Stimulated activated effector memory CD8-positive, alpha-beta T cell treated with anti-CD3 and anti-CD28 coated beads, Interleukin-12 subunit alpha, Interleukin-12 subunit beta, amount 100 ng/mL, for 72 hours (primary cell): ENCODE measurements around the gene ADCY5.
A peak's percentile ranks its signal among the peaks of the same experiment; 100 is the strongest.

ENCODE experiments used
- ATAC-seq: fragments of 150-1000 bp; cut with Tn5 transposase; 2 replicates; pipeline ENCODE4 v1.10.0; 2021
- DNase-seq, 2 donors: peaks; one replicate each; pipeline ENCODE4 v3.0.0; 2021 to 2022; ENCODE audit warnings: low spot score in 2 of 2
- H3K27ac Mint-ChIP-seq: one replicate; pipeline ENCODE4 v1.8.0; 2022; ENCODE audit warnings: mild to moderate bottlenecking, mixed read lengths
- H3K36me3 Mint-ChIP-seq: one replicate; pipeline ENCODE4 v1.8.0; 2022; ENCODE audit warnings: mild to moderate bottlenecking, mixed read lengths
- H3K4me1 Mint-ChIP-seq: one replicate; pipeline ENCODE4 v1.8.0; 2022; ENCODE audit warnings: mixed read lengths
- H3K4me3 Mint-ChIP-seq: one replicate; pipeline ENCODE4 v1.8.0; 2022; ENCODE audit warnings: mild to moderate bottlenecking, mixed read lengths
- H3K9me3 Mint-ChIP-seq: one replicate; pipeline ENCODE4 v1.8.0; 2022; ENCODE audit warnings: mixed read lengths

Gene ADCY5

DNA sequence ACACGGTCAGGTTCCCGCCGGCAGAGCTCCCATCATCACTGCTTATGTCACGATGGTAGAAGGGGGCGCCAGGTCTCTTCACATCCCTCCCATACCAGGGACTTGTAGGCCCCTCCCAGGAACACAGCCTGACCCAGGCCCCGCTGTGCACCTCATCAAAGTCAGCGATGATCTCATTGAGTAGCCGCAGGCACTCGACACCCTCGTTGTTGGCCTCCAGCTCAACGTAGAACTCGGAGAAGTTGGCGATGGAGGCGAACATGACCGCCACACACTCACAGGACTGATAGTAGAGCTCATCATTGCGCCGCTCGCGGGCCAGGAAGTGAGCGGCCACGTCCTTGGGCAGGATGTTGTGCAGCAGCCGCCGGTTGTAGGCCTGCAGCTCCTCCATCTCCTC is 157.9 kb downstream of the ADCY5 start:
- ATAC-seq (no peak), DNase-seq (no peak)
- H3K4me1 Mint-ChIP-seq = peaks cover 9% of the 10 kb centered on the region
- H3K27ac Mint-ChIP-seq = no peak overlapping the region
- peaks cover 3% of the 10 kb centered on the region for H3K9me3 Mint-ChIP-seq
- no peak overlapping the region for H3K4me3 Mint-ChIP-seq
- H3K36me3 Mint-ChIP-seq = no peaks in the 10 kb centered on the region

- ATAC-seq (no peak), DNase-seq (no peak)
- H3K4me1 Mint-ChIP-seq = peaks cover 9% of the 10 kb centered on the region
- H3K4me3 Mint-ChIP-seq = no peak overlapping the region
- H3K36me3 Mint-ChIP-seq = no peaks in the 10 kb centered on the region
- H3K9me3 Mint-ChIP-seq = peaks cover 3% of the 10 kb centered on the region
- peak overlapping the region; percentile 34 for H3K27ac Mint-ChIP-seq
These were observed 158.6 kb downstream of the ADCY5 start for GRCh38 chr3:123290107-123290930.

- DNase-seq (no peak), ATAC-seq (no peak)
- Mint-ChIP-seq H3K4me1 (peaks cover 9% of the 10 kb centered on the region), H3K4me3 (no peak overlapping the region), H3K9me3 (peaks cover 3% of the 10 kb centered on the region), H3K36me3 (no peaks in the 10 kb centered on the region), H3K27ac (peak overlapping the region; percentile 34)
These were observed 159.3 kb downstream of the ADCY5 start for GRCh38 chr3:123289391-123290106.

DNA sequence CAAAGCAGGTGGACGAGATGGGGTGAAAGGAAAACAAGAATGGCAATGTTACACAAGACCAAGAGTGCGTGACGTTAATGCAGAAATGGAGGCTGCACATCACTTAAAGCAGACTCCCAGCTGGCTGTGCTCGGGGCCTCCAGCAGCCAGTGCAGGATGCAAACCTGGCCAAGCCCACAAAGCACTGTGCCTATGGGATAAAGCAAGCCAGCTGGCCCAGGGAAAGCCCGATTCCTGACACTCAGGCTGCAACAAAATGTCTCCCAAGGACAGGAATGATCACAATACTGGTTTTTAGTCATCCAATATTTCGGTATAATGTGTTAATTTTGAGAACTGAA is 161.0 kb downstream of the ADCY5 start:
- no peak for ATAC-seq
- Mint-ChIP-seq H3K27ac (no peak overlapping the region), H3K4me3 (no peak overlapping the region), H3K36me3 (no peaks in the 10 kb centered on the region), H3K9me3 (peaks cover 3% of the 10 kb centered on the region), H3K4me1 (peaks cover 9% of the 10 kb centered on the region)
- DNase-seq = no peak

DNA sequence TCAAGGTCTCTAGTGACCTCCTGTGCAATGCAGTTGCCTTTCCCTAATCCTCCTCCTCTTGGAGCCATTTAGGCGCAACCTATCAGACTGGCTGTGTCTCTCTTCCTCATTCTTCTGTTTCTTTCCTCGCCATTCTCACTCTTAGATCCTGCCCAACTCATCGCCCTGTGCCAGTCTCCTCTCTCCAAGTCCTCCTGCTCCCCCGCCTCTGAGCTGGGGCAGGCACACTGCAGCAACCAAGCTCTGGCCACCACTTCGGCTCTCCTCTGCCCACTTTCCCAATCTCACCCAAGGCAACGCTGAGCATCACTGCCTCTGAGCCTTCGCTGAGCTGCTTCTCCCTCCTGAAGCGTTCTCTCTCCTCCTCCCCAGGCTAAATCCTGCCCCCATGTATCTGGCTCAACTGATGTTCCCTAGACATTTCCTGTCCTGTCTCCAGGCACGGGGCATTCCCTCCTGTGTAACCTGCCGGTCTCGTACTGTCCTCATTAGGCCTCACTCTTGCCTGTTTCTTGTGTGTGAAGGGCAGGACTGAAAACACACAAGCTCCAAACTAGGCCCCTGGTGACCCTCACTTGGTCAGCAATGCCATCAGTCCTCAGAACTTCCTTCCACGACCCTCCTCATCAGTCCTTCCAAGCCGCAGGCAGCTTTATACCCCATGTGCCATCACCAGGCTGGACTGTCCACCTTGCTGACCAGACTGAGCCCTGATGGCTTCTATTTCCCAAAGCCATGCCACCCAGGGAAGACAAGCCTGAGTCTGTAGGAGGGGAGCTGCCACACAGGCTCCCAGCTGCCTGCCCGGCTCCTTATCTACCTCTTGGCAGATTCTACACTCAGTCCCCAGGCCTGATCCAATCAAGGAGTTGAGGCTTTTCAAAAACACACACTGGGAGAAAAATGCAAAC is 161.6 kb downstream of the ADCY5 start:
- no peaks in the 10 kb centered on the region for H3K36me3 Mint-ChIP-seq
- DNase-seq (no peak), ATAC-seq (no peak)
- H3K4me3 Mint-ChIP-seq = no peak overlapping the region
- H3K9me3 Mint-ChIP-seq = peaks cover 3% of the 10 kb centered on the region
- H3K27ac Mint-ChIP-seq = no peak overlapping the region
- peaks cover 9% of the 10 kb centered on the region for H3K4me1 Mint-ChIP-seq

- Mint-ChIP-seq H3K27ac (no peak overlapping the region), H3K4me3 (no peak overlapping the region), H3K36me3 (no peaks in the 10 kb centered on the region), H3K9me3 (peaks cover 3% of the 10 kb centered on the region), H3K4me1 (peaks cover 9% of the 10 kb centered on the region)
- ATAC-seq (peak; percentile 47), DNase-seq (peak; percentile 18 to 67)
These were observed 162.4 kb downstream of the ADCY5 start for GRCh38 chr3:123286308-123287023.

DNA sequence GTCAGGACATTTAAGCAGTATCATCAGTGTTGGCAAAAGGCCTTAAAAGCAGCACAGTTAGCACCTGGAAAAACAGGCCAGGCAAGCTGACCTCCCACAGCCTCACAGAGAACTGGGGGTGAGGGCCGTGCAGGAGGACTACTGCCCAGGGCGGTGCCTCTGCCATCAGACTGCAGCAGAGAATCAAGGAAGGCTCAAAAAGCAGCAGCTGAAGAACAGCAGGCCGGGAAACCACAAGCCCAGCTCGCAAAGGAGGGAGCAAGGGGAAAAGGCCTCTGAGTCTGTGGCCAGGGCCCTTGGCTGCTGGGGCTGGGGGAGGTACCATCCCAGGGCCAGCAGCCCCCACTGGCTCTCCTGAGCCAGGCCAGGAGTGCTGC is 163.0 kb downstream of the ADCY5 start:
- peaks cover 9% of the 10 kb centered on the region for H3K4me1 Mint-ChIP-seq
- H3K4me3 Mint-ChIP-seq = no peak overlapping the region
- ATAC-seq = peak; percentile 4
- DNase-seq = no peak
- H3K36me3 Mint-ChIP-seq = no peaks in the 10 kb centered on the region
- no peak overlapping the region for H3K27ac Mint-ChIP-seq
- peaks cover 3% of the 10 kb centered on the region for H3K9me3 Mint-ChIP-seq

- no peak for ATAC-seq
- peaks cover 9% of the 10 kb centered on the region for H3K4me1 Mint-ChIP-seq
- no peak overlapping the region for H3K4me3 Mint-ChIP-seq
- H3K9me3 Mint-ChIP-seq = peaks cover 3% of the 10 kb centered on the region
- DNase-seq = no peak
- H3K36me3 Mint-ChIP-seq = no peaks in the 10 kb centered on the region
- H3K27ac Mint-ChIP-seq = no peak overlapping the region
These were observed 163.4 kb downstream of the ADCY5 start for GRCh38 chr3:123285479-123285878.

DNA sequence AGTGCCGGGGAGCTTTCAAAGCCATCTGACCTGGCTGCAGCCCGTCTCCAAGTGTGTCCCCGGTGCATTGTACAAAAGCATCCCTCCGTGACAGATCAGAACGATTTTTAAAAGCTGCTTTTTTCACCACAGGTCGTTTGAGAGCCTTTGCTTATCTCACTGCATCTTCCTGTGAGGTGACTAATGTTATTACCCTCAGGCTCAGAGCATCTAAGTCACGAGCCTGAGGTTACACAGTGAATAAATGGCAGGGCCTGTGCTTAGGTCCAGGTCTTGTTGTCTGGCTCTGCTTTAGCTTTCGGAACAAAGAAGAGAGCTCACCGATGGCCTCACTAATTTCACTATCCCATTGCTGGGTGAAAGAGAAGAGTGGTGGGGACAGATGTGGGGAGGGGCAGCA is 163.8 kb downstream of the ADCY5 start:
- DNase-seq = no peak
- Mint-ChIP-seq H3K27ac (no peak overlapping the region), H3K4me1 (peaks cover 9% of the 10 kb centered on the region), H3K36me3 (no peaks in the 10 kb centered on the region), H3K9me3 (peaks cover 3% of the 10 kb centered on the region), H3K4me3 (no peak overlapping the region)
- no peak for ATAC-seq

GRCh38 chr3:123284399-123285010 is 164.4 kb downstream of the ADCY5 start:
- H3K4me3 Mint-ChIP-seq = no peak overlapping the region
- ATAC-seq = no peak
- peaks cover 9% of the 10 kb centered on the region for H3K4me1 Mint-ChIP-seq
- DNase-seq = no peak
- no peaks in the 10 kb centered on the region for H3K36me3 Mint-ChIP-seq
- no peak overlapping the region for H3K27ac Mint-ChIP-seq
- peaks cover 3% of the 10 kb centered on the region for H3K9me3 Mint-ChIP-seq

DNA sequence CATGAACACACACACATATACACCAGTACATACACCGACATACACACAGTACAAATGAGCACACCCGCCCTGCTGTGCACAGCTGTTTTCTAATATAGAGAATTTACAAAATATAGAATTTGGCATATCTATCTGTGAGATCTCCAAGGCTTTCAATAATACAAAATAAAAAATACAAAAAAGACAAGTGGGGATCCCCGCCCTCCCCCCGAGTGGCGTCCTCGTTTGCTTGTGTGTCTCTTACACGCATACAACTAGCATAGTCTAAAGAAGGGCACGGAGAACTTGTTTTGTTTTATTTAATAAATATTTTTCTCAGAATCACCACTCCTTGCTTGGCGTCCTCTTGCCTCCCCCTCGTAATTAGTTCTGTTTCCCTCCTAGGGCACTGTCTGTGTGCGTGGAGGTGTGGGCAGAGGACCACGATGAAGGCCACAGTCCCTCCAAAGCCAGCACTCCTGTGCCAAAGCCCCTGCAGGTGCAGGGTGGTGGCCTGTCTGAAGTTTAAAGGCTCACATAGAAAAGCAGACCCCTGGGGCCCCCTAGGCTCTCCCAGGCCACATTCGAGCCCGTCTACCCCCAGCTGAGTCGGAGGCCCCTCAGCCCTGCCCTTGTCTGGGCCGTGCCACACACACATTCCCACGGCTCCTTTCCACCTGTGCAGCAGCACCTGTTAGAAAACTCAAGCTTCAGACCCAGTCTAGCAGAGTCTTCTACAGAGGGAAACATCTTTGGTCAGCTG is 165.1 kb downstream of the ADCY5 start:
- no peak overlapping the region for H3K4me3 Mint-ChIP-seq
- peaks cover 3% of the 10 kb centered on the region for H3K9me3 Mint-ChIP-seq
- H3K4me1 Mint-ChIP-seq = peaks cover 9% of the 10 kb centered on the region

DNA sequence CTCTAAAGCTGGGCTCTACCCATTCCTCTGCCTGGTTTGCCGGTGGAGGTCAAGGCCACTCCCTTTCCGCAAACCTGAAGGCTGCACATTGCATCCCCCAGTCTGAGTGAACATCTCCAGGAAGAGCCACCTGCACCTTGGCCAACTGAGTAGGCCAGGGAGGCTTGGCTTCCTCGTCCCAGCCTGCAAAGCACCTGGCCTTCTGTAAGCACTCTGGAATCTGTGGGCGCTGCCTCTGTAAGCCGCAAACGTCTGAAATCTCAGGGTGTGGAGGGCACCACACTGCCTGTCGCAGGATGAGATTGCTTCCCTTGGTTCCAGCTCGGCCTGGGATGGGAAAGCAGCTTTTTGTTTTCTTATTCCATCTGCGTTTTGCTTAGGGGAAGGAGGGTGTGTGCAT is 165.8 kb downstream of the ADCY5 start:
- H3K4me1 Mint-ChIP-seq = peaks cover 9% of the 10 kb centered on the region
- H3K36me3 Mint-ChIP-seq = no peaks in the 10 kb centered on the region
- H3K4me3 Mint-ChIP-seq = no peak overlapping the region
- peaks cover 3% of the 10 kb centered on the region for H3K9me3 Mint-ChIP-seq
- peak overlapping the region; percentile 63 for H3K27ac Mint-ChIP-seq
- DNase-seq (no peak), ATAC-seq (no peak)

More for the DNA sequence above, 165.1 kb downstream of the ADCY5 start:
- ATAC-seq (no peak), DNase-seq (no peak)
- Mint-ChIP-seq H3K27ac (no peak overlapping the region), H3K36me3 (no peaks in the 10 kb centered on the region)

- no peaks in the 10 kb centered on the region for H3K36me3 Mint-ChIP-seq
- no peak overlapping the region for H3K4me3 Mint-ChIP-seq
- peaks cover 7% of the 10 kb centered on the region for H3K4me1 Mint-ChIP-seq
- peaks cover 3% of the 10 kb centered on the region for H3K9me3 Mint-ChIP-seq
- H3K27ac Mint-ChIP-seq = no peak overlapping the region
- no peak for ATAC-seq
- DNase-seq = no peak
These were observed 166.4 kb downstream of the ADCY5 start for GRCh38 chr3:123282461-123282860.

- Mint-ChIP-seq H3K4me1 (peaks cover 6% of the 10 kb centered on the region), H3K27ac (no peak overlapping the region), H3K36me3 (no peaks in the 10 kb centered on the region), H3K4me3 (no peak overlapping the region), H3K9me3 (no peaks in the 10 kb centered on the region)
- DNase-seq (no peak), ATAC-seq (no peak)
These were observed 167.0 kb downstream of the ADCY5 start for GRCh38 chr3:123281929-123282328.
